ENCODE results near the gene CRTC2. TPM values are rescaled to one million over a fixed set of nuclear protein-coding genes. Genes with fewer than 3 reads are reported as not detected.
"Not testable (repeated sequence)": the region's sequence is repeated elsewhere in the genome, so short reads cannot be mapped to it uniquely, and the experiment has no call there.

Gene CRTC2
- total and polyA plus RNA-seq, 5 donors from 2014 or later, result 13.6 to 145 (median 27.1) TPM

GRCh38 chr1:153921080-153921802 lies 37.2 kb downstream of the CRTC2 start:
- Histone ChIP-seq H3K4me1 (ENCODE audit: control insufficient read depth, insufficient read depth, low read length, poor library complexity, severe bottlenecking) (peaks cover 39% of the 10 kb centered on the region), H3K9me3 (ENCODE audit: control insufficient read depth in 2 of 2, low read length in 2 of 2) (no peaks in the 10 kb centered on the region), H3K36me3 (ENCODE audit: control insufficient read depth, insufficient read depth, low read length) (peaks cover 7% of the 10 kb centered on the region), H3K27ac (ENCODE audit: insufficient read depth, low read length, poor library complexity, severe bottlenecking) (peak overlapping the region; percentile 74), H3K4me3 (ENCODE audit: low read depth, low read length) (peak overlapping the region; percentile 90), H3K27me3 (ENCODE audit: control insufficient read depth, insufficient read depth, low read length) (no peaks in the 10 kb centered on the region)
- Mint-ChIP-seq H3K4me3 (peak overlapping the region; percentile 91 to 96 (median 93)), H3K4me1 (peaks cover 34 to 60% (median 43%) of the 10 kb centered on the region in 4 donors), H3K9me3 (peaks cover 0 to 1% (median 0%) of the 10 kb centered on the region in 7 donors), H3K27ac (peak overlapping the region; percentile 90 to 99 (median 96)), H3K27me3 (peaks cover 6% of the 10 kb centered on the region), H3K36me3 (no peaks in the 10 kb centered on the region)
- DNase-seq, result no peak
- ATAC-seq (ENCODE audit: low read depth in 2 of 2), result no peak

GRCh38 chr1:153919876-153920852 lies 38.2 kb downstream of the CRTC2 start:
- peaks cover 32 to 66% (median 46%) of the 10 kb centered on the region in 4 donors for H3K4me1 Mint-ChIP-seq
- H3K4me1 ChIP-seq (ENCODE audit: control insufficient read depth, insufficient read depth, low read length, poor library complexity, severe bottlenecking), result peaks cover 39% of the 10 kb centered on the region
- ATAC-seq (ENCODE audit: low read depth in 2 of 2), result no peak
- H3K36me3 ChIP-seq (ENCODE audit: control insufficient read depth, insufficient read depth, low read length), result peaks cover 11% of the 10 kb centered on the region
- peak overlapping the region; percentile 34 to 94 (median 87) for H3K27ac Mint-ChIP-seq
- H3K9me3 ChIP-seq (ENCODE audit: control insufficient read depth in 2 of 2, low read length in 2 of 2), result no peaks in the 10 kb centered on the region
- peak overlapping the region; percentile 90 for H3K4me3 ChIP-seq (ENCODE audit: low read depth, low read length)
- peak overlapping the region; percentile 41 for H3K27ac ChIP-seq (ENCODE audit: insufficient read depth, low read length, poor library complexity, severe bottlenecking)
- H3K36me3 Mint-ChIP-seq, result no peaks in the 10 kb centered on the region
- peaks cover 0 to 1% (median 0%) of the 10 kb centered on the region in 7 donors for H3K9me3 Mint-ChIP-seq
- no peaks in the 10 kb centered on the region for H3K27me3 ChIP-seq (ENCODE audit: control insufficient read depth, insufficient read depth, low read length)
- peak in 2 of 3 donors; percentile 16 to 57 for DNase-seq
- H3K4me3 Mint-ChIP-seq, result peak overlapping the region; percentile 91 to 96 (median 93)
- H3K27me3 Mint-ChIP-seq, result peaks cover 6% of the 10 kb centered on the region

- Mint-ChIP-seq H3K27ac (peak overlapping the region; percentile 5 to 82 (median 60)), H3K27me3 (no peaks in the 10 kb centered on the region), H3K4me1 (peaks cover 33 to 78% (median 47%) of the 10 kb centered on the region in 4 donors), H3K36me3 (peaks cover 7% of the 10 kb centered on the region), H3K9me3 (peaks cover 0 to 1% (median 0%) of the 10 kb centered on the region in 7 donors), H3K4me3 (peak overlapping the region in 2 of 4 donors; percentile 40 to 63)
- Histone ChIP-seq H3K4me1 (ENCODE audit: control insufficient read depth, insufficient read depth, low read length, poor library complexity, severe bottlenecking) (peaks cover 31% of the 10 kb centered on the region), H3K27me3 (ENCODE audit: control insufficient read depth, insufficient read depth, low read length) (no peaks in the 10 kb centered on the region), H3K36me3 (ENCODE audit: control insufficient read depth, insufficient read depth, low read length) (peaks cover 13% of the 10 kb centered on the region), H3K9me3 (ENCODE audit: control insufficient read depth in 2 of 2, low read length in 2 of 2) (no peaks in the 10 kb centered on the region), H3K4me3 (ENCODE audit: low read depth, low read length) (no peak overlapping the region), H3K27ac (ENCODE audit: insufficient read depth, low read length, poor library complexity, severe bottlenecking) (no peak overlapping the region)
- ATAC-seq (ENCODE audit: low read depth in 2 of 2), result no peak
- no peak for DNase-seq
Observed at GRCh38 chr1:153916297-153916696, 42.1 kb downstream of the CRTC2 start.

- H3K36me3 ChIP-seq (ENCODE audit: control insufficient read depth, insufficient read depth, low read length), result peaks cover 17% of the 10 kb centered on the region
- H3K27ac Mint-ChIP-seq, result peak overlapping the region in 2 of 3 donors; percentile 43 to 56
- peaks cover 8% of the 10 kb centered on the region for H3K4me1 ChIP-seq (ENCODE audit: control insufficient read depth, insufficient read depth, low read length, poor library complexity, severe bottlenecking)
- H3K27me3 ChIP-seq (ENCODE audit: control insufficient read depth, insufficient read depth, low read length), result no peaks in the 10 kb centered on the region
- H3K9me3 ChIP-seq (ENCODE audit: control insufficient read depth in 2 of 2, low read length in 2 of 2), result no peaks in the 10 kb centered on the region
- no peaks in the 10 kb centered on the region for H3K27me3 Mint-ChIP-seq
- ATAC-seq (ENCODE audit: low read depth in 2 of 2) (no peak), DNase-seq (no peak)
- no peak overlapping the region for H3K27ac ChIP-seq (ENCODE audit: insufficient read depth, low read length, poor library complexity, severe bottlenecking)
- no peaks in the 10 kb centered on the region for H3K9me3 Mint-ChIP-seq
- peaks cover 17 to 55% (median 26%) of the 10 kb centered on the region in 4 donors for H3K4me1 Mint-ChIP-seq
- peaks cover 13% of the 10 kb centered on the region for H3K36me3 Mint-ChIP-seq
- no peak overlapping the region for H3K4me3 Mint-ChIP-seq
- H3K4me3 ChIP-seq (ENCODE audit: low read depth, low read length), result peak overlapping the region; percentile 7
Observed at GRCh38 chr1:153912349-153912748, 46.1 kb downstream of the CRTC2 start.

GRCh38 chr1:153910560-153910959 lies 47.9 kb downstream of the CRTC2 start:
- H3K27ac ChIP-seq (ENCODE audit: insufficient read depth, low read length, poor library complexity, severe bottlenecking); H3K9me3 Mint-ChIP-seq; H3K9me3 ChIP-seq (ENCODE audit: control insufficient read depth in 2 of 2, low read length in 2 of 2); H3K27me3 Mint-ChIP-seq; H3K4me3 ChIP-seq (ENCODE audit: low read depth, low read length); H3K4me1 ChIP-seq (ENCODE audit: control insufficient read depth, insufficient read depth, low read length, poor library complexity, severe bottlenecking); H3K4me3 Mint-ChIP-seq; ATAC-seq (ENCODE audit: low read depth in 2 of 2); DNase-seq; H3K27me3 ChIP-seq (ENCODE audit: control insufficient read depth, insufficient read depth, low read length): not testable (repeated sequence)
- Mint-ChIP-seq H3K27ac (peak overlapping the region in 1 of 3 donors; percentile 64), H3K36me3 (peaks cover 17% of the 10 kb centered on the region), H3K4me1 (peaks cover 18 to 62% (median 32%) of the 10 kb centered on the region in 4 donors)
- peaks cover 15% of the 10 kb centered on the region for H3K36me3 ChIP-seq (ENCODE audit: control insufficient read depth, insufficient read depth, low read length)

- Mint-ChIP-seq H3K4me3 (no peak overlapping the region), H3K36me3 (peaks cover 17% of the 10 kb centered on the region), H3K9me3 (no peaks in the 10 kb centered on the region), H3K4me1 (peaks cover 21 to 65% (median 34%) of the 10 kb centered on the region in 4 donors), H3K27ac (peak overlapping the region in 1 of 3 donors; percentile 26), H3K27me3 (no peaks in the 10 kb centered on the region)
- Histone ChIP-seq H3K36me3 (ENCODE audit: control insufficient read depth, insufficient read depth, low read length) (peaks cover 20% of the 10 kb centered on the region), H3K27me3 (ENCODE audit: control insufficient read depth, insufficient read depth, low read length) (no peaks in the 10 kb centered on the region), H3K4me3 (ENCODE audit: low read depth, low read length) (no peak overlapping the region), H3K9me3 (ENCODE audit: control insufficient read depth in 2 of 2, low read length in 2 of 2) (no peaks in the 10 kb centered on the region), H3K27ac (ENCODE audit: insufficient read depth, low read length, poor library complexity, severe bottlenecking) (no peak overlapping the region), H3K4me1 (ENCODE audit: control insufficient read depth, insufficient read depth, low read length, poor library complexity, severe bottlenecking) (peaks cover 9% of the 10 kb centered on the region)
- no peak for ATAC-seq (ENCODE audit: low read depth in 2 of 2)
- DNase-seq, result no peak
Observed at GRCh38 chr1:153908071-153908470, 50.3 kb downstream of the CRTC2 start.

- H3K9me3 ChIP-seq (ENCODE audit: control insufficient read depth in 2 of 2, low read length in 2 of 2), result no peaks in the 10 kb centered on the region
- peaks cover 4% of the 10 kb centered on the region for H3K4me1 ChIP-seq (ENCODE audit: control insufficient read depth, insufficient read depth, low read length, poor library complexity, severe bottlenecking)
- Mint-ChIP-seq H3K27me3 (no peaks in the 10 kb centered on the region), H3K9me3 (no peaks in the 10 kb centered on the region), H3K4me3 (no peak overlapping the region), H3K27ac (peak overlapping the region in 2 of 3 donors; percentile 68 to 72), H3K36me3 (peaks cover 12% of the 10 kb centered on the region), H3K4me1 (peaks cover 16 to 63% (median 31%) of the 10 kb centered on the region in 4 donors)
- ATAC-seq (ENCODE audit: low read depth in 2 of 2) (no peak), DNase-seq (no peak)
- H3K36me3 ChIP-seq (ENCODE audit: control insufficient read depth, insufficient read depth, low read length), result peaks cover 20% of the 10 kb centered on the region
- no peaks in the 10 kb centered on the region for H3K27me3 ChIP-seq (ENCODE audit: control insufficient read depth, insufficient read depth, low read length)
- H3K4me3 ChIP-seq (ENCODE audit: low read depth, low read length), result no peak overlapping the region
- no peak overlapping the region for H3K27ac ChIP-seq (ENCODE audit: insufficient read depth, low read length, poor library complexity, severe bottlenecking)
Observed at GRCh38 chr1:153907134-153907533, 51.3 kb downstream of the CRTC2 start.
